OCI-LY7 (cell line): Measurements from ENCODE around the gene DTX4.

Experiments
- EZH2phosphoT487 ChIP-seq: fragments of 200-600 bp; sonication (generic); IDR thresholded peaks from 2 replicates; pipeline ENCODE4 v1.6.1; 2018; ENCODE audit warnings: low read depth, borderline replicate concordance, mild to moderate bottlenecking, mixed run types, antibody characterized with exemption, low read length, moderate library complexity, mixed read lengths
- TF ChIP-seq, protein P1 (sequence below): fragments of 200-600 bp; sonication (generic); conservative IDR thresholded peaks from 2 replicates; pipeline ENCODE4 v1.5.1; 2014; ENCODE audit warnings: mild to moderate bottlenecking, antibody characterized with exemption, low read length, moderate library complexity, mixed read lengths

DNA sequence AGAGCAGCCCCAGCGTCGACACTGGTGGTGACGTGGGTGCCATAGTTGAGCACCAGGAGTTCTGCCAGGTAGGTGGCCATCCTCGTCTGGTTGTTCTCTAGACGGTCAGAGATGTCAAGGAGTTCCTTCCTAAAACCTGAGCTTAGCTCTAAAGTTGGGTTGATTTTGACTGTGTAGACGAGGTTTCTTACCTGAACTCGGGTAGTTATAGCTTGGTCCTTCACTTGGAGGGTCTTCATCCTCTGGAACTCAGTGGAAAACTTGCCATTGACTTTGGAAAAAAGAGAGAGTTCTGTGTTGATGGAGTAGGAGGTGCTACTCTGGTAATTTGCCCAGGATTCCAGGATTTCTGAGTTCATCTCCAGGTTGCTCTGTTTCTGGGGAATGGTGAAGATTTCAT is 40.3 kb downstream of the DTX4 start:
- TF ChIP-seq, protein P1, sequence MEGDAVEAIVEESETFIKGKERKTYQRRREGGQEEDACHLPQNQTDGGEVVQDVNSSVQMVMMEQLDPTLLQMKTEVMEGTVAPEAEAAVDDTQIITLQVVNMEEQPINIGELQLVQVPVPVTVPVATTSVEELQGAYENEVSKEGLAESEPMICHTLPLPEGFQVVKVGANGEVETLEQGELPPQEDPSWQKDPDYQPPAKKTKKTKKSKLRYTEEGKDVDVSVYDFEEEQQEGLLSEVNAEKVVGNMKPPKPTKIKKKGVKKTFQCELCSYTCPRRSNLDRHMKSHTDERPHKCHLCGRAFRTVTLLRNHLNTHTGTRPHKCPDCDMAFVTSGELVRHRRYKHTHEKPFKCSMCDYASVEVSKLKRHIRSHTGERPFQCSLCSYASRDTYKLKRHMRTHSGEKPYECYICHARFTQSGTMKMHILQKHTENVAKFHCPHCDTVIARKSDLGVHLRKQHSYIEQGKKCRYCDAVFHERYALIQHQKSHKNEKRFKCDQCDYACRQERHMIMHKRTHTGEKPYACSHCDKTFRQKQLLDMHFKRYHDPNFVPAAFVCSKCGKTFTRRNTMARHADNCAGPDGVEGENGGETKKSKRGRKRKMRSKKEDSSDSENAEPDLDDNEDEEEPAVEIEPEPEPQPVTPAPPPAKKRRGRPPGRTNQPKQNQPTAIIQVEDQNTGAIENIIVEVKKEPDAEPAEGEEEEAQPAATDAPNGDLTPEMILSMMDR = no peak
- TF ChIP-seq EZH2phosphoT487 = no peak
